HG02759 (cell line): ENCODE results near the gene TICAM1.
"Not testable (repeated sequence)": the region's sequence is repeated elsewhere in the genome, so short reads cannot be mapped to it uniquely, and the experiment has no call there.

Experiments used
- ATAC-seq: cut with Tn5 transposase; IDR thresholded peaks from one replicate; pipeline ENCODE4 v1.9.1; 2021; ENCODE audit warnings: mild to moderate bottlenecking, moderate library complexity; ENCODE audit not compliant: unreplicated experiment

TICAM1 gene

DNA sequence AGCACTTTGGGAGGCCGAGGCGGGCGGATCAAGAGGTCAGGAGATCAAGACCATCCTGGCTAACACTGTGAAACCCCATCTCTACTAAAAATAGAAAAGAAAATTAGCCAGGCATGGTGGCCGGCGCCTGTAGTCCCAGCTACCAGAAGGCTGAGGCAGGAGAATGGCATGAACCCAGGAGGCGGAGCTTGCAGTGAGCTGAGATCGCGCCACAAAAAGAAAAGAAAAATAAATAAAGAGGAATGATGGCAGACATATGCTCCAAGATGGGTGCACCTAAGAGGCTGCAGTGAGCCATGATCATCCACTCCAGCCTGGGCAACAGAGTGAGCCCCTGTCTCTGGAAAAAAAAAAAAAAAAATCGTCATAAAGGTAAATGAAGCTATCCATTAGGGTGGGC lies 14.5 kb upstream of the TICAM1 start:
- not testable (repeated sequence) for ATAC-seq

DNA sequence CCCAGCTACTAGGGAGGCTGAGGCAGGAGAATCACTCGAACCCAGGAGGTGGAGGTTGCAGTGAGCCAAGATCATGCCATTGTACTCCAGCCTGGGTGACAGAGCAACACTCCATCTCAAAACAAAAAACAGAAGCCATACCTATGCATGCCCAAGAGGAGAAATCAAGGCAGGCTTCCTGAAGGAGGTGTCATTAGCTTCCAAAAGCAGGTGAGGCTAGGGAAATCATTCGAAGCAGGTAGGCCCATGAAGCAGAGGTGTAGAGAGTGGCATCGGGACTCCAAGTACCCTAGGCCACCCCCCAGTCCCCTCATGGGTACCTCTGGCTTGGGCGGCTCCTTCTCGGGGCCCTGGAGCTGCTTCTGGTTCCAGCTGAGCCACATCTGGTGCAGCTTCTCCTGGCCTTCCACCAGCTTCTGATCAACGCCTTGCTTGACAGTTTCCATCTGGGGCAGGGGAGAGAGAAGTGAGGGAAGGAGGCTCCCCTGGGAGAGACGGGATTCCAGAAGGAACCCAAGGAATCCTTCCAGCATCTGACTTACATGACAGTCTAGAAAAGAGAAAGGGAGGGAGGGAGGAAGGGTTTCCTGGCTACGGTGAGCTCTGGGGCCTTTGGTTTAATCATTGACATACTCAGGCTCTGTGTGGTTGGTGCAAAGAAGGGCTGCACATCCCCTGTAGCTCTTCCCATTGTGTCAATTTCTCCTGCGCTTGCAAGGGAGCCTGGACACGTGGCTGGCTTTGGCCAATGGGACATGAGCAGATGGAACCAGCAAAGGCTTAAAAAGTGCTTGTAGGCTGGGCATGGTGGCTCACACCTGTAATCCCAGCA lies 13.1 kb upstream of the TICAM1 start:
- ATAC-seq, result no peak

DNA sequence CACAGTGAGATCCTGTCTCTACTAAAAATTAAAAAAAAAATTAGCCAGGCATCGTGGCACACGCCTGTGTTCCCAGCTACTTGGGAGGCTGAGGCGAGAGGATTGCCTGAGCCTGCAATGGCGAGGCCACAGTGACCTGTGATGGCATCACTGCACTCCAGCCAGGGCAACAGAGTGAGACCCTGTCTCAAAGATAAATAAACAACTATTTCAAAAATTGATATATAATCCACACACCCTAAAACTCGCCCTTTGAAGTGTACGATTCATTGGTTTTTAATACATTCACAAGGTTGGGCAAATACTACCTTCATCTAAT lies 12.1 kb upstream of the TICAM1 start:
- no peak for ATAC-seq

GRCh38 chr19:4839192-4839591 lies 7.7 kb upstream of the TICAM1 start:
- ATAC-seq, result no peak

GRCh38 chr19:4832776-4833175 lies 1.3 kb upstream of the TICAM1 start:
- no peak for ATAC-seq

- not testable (repeated sequence) for ATAC-seq
These were observed 448 bp upstream of the TICAM1 start for GRCh38 chr19:4831979-4832340.

DNA sequence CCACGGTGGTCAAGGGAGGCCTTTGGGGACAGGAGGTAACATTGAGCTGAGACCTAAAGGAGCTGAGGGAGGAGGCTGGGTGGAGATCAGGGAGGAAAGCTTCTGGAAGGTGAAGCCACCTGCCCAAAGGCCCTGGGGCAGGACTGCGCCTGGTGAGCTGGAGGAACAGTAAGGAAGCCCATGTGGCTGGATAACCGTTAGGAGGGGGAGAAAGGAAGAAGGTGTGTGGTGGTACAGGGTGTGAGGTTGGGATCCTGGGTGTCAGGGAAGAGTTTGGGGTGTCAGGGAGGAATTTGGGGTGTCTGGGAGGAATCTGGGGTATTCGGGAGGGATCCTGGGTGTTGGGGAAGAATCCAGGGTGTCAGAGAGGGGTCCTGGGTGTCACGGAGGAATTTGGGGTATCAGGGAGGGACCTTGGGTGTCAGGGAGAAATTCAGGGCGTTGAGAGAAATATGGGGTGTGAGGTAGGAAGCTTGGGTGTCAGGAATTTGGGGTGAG lies 695 bp downstream of the TICAM1 start:
- no peak for ATAC-seq

DNA sequence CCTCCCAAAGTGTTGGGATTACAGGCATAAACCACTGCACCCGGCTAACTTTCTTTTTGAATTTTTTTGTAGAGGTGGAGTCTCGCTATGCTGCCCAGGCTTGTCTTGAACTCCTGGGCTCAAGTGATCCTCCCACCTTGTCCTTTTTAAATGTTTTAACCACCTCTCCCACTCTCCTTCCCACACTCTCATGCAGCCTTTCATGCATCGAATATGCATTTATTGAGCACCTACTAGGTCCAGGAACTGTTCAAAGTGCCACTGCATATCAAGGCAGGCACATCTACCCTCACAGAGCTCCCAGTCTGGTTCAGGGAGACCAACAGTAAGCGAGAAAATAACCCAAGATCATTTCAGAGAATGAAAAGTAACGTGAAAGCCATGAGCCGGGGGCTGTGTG lies 1.2 kb downstream of the TICAM1 start:
- ATAC-seq, result no peak

GRCh38 chr19:4829001-4829712 lies 2.4 kb downstream of the TICAM1 start:
- ATAC-seq, result no peak

GRCh38 chr19:4823577-4823976 lies 7.9 kb downstream of the TICAM1 start:
- no peak for ATAC-seq

GRCh38 chr19:4822354-4822753 lies 9.2 kb downstream of the TICAM1 start:
- not testable (repeated sequence) for ATAC-seq

DNA sequence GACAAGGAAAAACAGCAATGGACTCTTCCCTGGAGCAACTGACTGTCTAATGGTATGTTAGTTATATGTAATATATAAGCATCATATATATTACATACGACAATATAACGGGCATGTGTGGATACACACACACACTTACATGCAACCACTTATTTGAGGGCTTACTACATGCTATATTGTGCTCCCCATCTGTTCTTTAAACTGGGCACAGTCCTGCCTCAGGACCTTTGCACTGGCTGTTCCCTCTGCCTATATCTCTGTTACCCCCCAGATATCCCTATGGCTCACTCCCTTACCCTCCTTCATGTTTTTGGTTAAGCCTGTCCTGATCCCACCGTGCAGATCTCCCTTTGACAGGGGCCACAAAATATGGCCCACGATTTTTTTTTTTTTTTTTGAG lies 10.2 kb downstream of the TICAM1 start:
- no peak for ATAC-seq

DNA sequence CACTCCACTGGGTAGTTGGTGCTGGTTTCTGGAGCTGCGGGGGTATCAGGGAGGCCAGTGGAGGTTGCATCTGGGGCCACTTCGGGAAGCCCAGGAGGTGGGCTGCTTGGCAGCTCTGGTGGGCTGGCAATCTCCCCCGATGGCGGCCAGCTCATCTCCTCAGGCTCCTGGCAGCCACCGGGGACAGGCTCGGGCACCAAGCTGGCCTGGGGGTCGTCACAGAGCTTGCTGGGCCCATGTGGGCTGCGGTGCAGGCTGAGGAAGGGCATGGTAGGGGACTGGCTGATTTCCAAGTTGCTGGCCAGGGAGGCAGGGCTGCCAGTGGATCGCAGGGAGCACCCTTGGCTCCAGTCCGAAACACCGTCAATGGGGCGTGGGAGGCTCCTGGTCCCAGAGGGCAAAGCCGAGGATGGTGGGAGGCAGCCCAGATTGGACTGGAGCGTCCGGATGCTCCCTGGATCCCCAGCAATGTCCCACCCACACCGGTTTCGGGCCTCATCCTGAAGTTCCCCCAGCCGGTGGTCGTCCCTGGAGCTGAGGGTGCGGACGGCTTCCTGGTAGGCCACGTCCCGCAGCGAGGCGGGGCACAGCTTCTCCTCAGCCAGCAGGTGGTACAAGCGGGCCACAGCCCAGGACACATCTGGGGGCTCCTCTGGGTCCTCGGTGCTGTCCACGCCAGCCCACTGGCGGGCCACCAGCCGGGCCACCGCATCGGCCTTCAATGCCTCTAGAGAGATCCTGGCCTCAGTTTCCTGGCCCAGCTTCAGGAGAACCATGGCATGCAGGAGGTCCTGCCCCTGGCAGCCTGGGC lies 13.8 kb downstream of the TICAM1 start:
- no peak for ATAC-seq

DNA sequence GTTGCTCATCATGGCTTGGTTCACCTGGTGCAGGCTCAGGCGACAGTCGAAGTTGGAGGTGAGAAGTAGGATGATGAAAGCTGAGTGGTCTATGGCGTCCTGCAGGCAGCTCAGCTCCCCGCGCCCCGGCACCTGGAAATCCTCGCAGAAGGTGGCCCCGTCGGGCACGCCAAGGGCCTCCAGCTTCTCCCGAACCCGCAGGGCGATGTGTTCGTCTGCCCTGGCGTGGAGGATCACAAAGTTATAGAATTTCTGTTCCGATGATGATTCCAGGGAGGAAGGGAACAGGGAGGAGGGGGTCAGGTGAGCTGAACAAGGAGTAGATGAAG lies 14.6 kb downstream of the TICAM1 start:
- no peak for ATAC-seq

DNA sequence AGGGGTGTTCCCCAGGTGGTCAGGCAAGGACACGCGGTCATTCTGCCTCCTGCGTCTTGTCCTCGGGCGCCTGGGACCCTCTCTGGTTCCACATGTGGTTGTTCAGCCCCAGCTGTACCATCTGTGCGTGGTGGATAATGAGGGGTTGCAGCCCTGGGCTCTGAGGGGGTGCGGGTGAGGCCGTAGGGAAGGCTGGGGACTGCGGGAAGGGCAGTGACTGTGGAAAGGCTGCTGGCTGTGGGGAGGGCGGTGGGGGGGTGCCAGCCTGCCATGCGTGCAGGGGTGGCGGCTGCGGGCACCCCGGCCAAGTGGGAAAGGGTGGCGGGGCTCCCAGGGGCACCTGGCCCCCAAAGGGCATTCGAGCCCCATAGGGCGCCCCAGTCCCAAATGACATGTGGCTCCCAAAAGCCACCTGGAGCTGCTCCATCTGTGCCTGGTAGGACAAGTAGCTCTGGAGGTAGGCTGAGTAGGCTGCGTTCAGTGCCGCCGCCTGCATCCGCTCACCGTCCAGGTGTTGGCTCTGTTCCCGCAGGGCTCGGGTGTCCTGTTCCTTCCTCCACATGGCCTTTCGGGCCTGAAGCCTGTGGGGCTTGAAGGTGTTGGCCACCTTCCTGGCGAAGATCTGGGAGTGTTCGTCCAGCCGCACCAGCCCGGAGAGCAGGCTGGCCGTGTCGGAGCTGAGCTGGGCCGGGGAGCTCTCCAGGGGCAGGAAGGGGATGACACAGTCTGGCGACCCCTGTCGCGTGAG lies 15.1 kb downstream of the TICAM1 start:
- ATAC-seq, result no peak

- ATAC-seq, result no peak
These were observed 15.9 kb downstream of the TICAM1 start for GRCh38 chr19:4815426-4816201.

GRCh38 chr19:4814625-4815425 lies 16.7 kb downstream of the TICAM1 start:
- ATAC-seq, result no peak

- no peak for ATAC-seq
These were observed 20.0 kb downstream of the TICAM1 start for GRCh38 chr19:4811328-4812131.

DNA sequence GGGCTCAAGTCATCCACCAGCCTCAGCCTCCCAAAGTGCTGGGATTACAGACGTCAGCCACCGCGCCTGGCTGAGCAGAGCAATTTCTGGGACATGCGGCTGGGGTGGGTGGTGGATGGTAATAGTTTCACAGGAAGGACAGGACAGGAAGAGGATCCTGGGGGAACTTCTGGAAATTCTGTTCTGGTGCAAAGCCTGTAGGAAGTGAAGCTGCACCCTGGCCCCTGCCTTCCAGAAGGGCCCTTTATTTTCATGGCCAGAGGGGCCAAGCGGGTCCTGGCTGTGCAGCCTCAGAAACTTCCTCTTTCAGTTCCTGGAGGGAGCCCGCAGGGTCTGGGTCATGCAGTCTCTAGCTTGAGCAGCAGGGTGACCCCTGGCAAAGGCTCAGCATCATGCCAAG lies 24.3 kb downstream of the TICAM1 start:
- no peak for ATAC-seq
